Epidermal melanocyte (primary cell): Measurements from ENCODE around the gene SHROOM3.
A peak's percentile ranks its signal among the peaks of the same experiment; 100 is the strongest.
"Not testable (repeated sequence)": the region's sequence is repeated elsewhere in the genome, so short reads cannot be mapped to it uniquely, and the experiment has no call there.

Source experiments
- DNase-seq: peaks from one replicate; pipeline ENCODE4 v3.0.0; 2011; ENCODE audit warnings: low spot score; ENCODE audit not compliant: insufficient read length

The SHROOM3 gene

GRCh38 chr4:76445911-76446310 lies 10.9 kb downstream of the SHROOM3 start:
- no peak for DNase-seq

DNA sequence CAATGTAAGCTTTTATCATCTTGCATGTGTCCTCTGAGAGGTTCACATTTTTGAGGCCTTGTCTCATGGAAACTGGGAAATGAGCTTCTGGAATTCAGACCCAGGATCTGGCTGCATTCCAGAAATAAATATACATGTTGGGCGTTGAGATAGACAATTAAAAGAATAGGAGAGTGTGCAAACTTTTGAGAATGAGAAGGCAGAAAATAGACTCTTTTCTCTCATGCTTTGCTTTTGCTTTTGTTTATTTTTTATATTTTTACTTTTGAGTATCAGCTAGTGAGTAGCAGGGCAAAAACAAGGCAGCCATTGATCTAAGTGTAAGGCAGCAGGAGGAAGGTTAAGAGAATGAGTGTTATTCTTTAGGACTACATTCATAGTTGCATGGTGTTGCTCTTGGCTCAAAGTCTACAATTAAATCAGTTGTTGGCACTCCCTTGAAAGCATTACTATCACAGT lies 12.4 kb downstream of the SHROOM3 start:
- DNase-seq = peak; percentile 54

DNA sequence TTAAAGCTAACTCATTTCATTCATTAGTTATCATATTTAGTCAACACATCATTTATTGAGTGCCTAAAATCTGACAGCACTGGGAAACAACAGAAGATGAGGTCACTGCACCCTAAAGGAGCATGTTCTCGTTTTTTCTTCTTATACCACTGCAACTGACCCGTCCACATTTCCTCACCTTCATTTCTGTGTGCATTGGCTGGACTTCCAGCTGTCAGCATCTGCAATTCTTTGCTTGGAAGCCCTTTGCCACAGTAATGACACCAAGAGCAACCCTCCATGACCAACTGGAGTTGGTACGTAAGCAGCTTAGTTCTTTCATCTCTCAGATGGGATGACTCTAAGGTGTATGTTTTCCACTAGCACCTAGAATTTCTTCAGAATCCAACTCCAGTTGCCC lies 13.2 kb downstream of the SHROOM3 start:
- DNase-seq = no peak

- DNase-seq = no peak
Measured at GRCh38 chr4:76449362-76449767, 14.3 kb downstream of the SHROOM3 start.

DNA sequence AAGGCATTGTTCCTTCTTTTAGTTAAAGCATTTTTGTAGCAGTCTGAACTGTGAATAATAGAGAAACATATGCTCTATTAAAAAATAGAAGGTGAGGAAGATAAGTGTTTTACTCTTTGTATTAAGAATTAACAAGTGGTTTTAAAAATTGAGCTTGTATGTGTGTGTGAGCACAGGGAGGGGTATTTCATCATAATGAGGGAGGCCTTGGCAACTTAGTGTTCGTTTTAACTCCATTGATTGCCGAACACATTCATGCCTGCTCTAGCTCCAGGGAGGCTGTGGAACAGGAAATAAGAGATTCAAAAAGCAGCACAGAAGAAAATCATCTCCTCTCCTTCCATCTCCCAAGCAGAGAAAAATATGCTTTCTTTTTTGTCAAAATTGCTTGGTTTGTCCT lies 14.8 kb downstream of the SHROOM3 start:
- DNase-seq = no peak

DNA sequence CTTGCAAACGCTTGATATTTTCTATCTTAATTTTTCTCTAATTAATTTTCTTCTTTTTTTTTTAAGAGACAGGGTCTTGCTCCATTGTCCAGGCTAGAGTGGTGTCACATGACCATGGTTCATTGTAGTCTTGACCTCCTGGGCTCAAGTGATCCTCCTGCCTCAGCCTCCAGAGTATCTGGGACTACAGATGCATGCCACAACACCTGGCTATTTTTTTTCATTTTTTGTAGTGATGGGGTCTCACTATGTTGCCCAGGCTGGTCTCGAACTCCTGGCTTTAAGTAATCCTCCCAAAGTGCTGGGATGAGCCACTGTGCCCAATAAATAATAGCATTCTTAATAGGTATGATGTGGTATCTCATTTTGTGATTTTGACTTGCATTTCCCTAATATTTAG lies 18.2 kb downstream of the SHROOM3 start:
- DNase-seq = no peak

DNA sequence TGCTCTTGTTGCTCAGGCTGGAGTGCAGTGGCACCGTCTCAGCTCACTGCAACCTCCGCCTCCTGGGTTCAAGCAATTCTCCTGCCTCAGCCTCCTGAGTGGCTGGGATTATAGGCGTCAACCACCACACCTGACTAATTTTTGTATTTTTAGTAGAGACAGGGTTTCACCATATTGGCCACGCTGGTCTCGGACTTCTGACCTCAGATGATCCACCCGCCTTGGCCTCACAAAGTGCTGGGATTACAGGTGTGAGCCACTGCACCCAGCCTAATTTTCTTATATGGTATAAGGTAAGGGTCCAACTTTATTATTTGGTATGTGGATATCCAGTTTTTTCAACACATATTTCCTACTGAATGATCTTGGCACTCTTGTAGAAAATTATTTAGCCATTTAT lies 19.0 kb downstream of the SHROOM3 start:
- DNase-seq = not testable (repeated sequence)

GRCh38 chr4:76457885-76458284 lies 22.9 kb downstream of the SHROOM3 start:
- no peak for DNase-seq

DNA sequence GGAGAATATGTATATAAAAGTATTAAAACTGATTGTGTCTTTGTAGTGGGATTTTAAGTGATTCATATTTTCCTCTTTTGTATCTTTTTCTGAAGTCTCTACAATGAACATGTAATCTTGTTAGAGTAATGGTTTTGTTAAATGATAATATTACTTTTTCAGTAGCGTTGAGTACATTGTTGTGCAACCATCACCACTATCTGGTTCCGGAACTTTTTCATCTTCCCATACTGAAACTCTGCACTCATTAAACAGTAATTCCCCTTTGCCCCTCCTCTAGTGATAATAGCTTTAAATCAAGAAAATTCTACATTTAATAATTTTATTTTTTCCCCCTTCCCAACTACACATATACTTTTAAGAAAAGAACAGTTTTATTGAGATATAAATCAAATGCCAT lies 23.3 kb downstream of the SHROOM3 start:
- no peak for DNase-seq

GRCh38 chr4:76458825-76459224 lies 23.8 kb downstream of the SHROOM3 start:
- DNase-seq = no peak

DNA sequence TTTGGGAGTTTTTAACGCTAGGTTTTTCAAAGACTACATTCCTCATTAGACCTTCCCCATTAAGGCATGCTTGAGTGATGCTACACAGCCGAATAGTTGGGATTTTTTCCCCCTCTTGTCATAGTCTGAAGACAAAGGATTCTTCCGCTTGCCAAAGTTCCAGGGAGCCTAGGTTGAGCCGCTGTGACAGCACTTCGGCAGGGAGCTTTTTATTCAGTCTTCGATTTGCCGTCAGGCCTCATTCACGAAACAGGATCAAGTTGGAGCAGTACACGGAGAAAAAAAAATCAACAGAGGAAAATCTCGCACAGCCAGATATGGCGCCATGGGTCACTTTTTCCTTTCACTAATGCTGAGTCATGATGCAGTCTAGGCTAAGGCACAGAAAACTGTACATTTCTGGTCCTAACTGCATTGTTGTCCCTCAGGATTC lies 24.3 kb downstream of the SHROOM3 start:
- peak; percentile 27 for DNase-seq

GRCh38 chr4:76463568-76463967 lies 28.5 kb downstream of the SHROOM3 start:
- DNase-seq = no peak

- no peak for DNase-seq
Measured at GRCh38 chr4:76470064-76470463, 35.0 kb downstream of the SHROOM3 start.

GRCh38 chr4:76470532-76470931 lies 35.5 kb downstream of the SHROOM3 start:
- DNase-seq = no peak

DNA sequence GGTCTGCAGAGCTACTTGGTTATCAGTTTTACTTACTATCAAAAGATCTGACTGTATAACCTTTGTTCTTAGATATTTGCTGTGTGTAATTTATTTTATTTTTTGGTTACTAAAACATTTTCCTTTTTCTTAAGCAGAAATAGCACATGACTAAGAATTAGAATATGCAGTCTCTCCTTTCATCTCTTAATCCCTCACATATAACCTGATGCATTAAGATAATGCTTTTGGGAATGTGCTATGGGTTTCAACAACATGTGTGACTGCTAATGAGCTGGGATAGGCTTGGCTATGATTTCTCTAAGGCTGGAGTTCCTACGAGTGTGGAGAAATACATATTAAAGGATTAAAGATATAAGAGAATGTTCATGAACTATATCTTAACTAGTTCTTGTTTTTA lies 41.5 kb downstream of the SHROOM3 start:
- no peak for DNase-seq

GRCh38 chr4:76484654-76485053 lies 49.6 kb downstream of the SHROOM3 start:
- DNase-seq = no peak

- DNase-seq = no peak
Measured at GRCh38 chr4:76485450-76485849, 50.4 kb downstream of the SHROOM3 start.

DNA sequence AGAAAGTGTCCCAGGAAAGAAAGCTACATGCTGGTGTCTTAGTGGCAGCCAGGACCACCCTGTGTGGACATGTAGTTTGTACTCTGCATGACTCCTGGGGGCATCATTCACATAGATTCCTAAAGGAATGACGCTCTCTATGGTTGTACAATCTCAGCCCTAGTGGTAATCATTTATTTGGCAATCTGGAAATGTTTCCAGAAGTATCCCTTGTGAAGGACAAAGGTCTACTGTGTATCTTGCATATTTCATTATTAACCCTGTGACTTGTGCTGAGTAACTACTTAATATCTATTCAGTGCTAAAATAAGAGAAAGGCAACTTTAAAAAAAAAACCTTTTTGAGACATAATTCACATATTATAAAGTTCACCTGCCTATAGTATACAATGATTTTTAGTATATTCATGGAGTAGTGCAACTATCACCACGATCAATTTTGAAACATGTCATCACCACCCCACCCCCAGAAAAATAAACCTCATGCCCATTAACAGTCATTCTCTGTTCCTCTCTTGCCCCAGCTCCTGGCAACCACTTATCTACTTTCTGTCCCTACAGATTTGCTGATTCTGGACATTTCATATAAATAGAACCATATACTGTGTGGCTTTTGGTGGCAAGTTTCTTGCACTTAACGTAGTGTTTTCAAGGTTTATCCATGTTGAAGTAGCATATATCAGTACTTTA lies 51.7 kb downstream of the SHROOM3 start:
- DNase-seq = no peak

DNA sequence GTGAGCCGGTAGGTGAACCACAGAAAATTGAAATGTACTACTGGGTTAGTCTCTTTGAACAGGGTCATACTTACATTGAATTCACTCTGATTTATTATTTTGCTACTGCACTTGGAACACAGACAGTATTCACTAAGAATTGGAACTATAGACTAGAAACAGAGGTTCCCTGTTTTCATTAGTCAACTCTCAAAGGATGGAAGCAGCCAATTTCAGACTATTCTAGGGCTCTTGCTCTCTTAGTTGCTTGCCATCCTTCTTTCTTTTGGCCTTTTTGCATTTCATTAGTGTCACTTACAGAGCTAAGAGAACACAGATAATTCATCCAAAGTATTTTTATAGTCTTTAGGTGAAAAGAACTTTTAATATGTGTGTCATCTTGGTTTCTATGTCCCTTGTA lies 52.6 kb downstream of the SHROOM3 start:
- no peak for DNase-seq

DNA sequence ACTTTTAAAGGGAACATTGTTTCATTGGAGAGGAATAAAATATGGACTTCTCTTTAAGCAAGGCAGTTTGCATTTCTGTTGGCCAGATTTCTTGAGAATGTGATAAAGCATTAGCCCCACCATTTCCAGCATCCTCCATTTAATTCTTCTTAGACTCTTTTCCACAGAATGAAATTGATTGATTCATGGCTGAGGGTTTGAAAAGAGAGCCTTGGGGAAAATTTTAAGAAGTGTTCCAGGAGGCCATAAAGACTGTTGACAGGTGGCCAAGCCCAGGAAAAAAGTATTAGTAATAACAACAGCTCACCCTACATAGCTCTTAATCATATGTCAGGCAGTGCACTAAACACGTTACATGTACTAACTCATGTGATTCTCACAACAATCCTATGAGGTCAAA lies 53.4 kb downstream of the SHROOM3 start:
- no peak for DNase-seq

- DNase-seq = no peak
Measured at GRCh38 chr4:76488888-76489685, 54.1 kb downstream of the SHROOM3 start.

- DNase-seq = no peak
Measured at GRCh38 chr4:76489686-76490161, 54.7 kb downstream of the SHROOM3 start.

DNA sequence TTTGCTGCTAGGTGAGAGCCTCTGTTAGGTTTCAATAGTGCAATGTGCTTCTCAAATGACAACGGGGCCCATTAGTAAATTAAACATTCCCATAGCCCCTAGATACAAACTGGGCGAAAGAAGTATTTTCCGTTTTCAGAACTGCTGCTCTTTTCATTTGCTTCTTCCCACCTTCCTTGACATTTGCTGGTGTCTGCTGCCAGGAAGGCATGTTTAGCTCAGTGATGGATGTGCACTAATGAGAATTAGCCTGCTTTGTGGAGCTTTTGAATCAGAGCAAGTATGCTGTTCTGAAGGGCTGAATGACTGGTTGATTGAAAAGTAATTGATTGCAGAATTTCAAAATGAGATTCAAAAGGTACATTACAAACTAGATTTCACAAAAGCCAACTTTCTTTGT lies 57.0 kb downstream of the SHROOM3 start:
- DNase-seq = no peak
